Measurements from ENCODE around the gene TMEM248. TPM values are rescaled to one million over a fixed set of nuclear protein-coding genes. Genes with fewer than 3 reads are reported as not detected.
"Not testable (repeated sequence)": the region's sequence is repeated elsewhere in the genome, so short reads cannot be mapped to it uniquely, and the experiment has no call there.

TMEM248 gene
- total RNA-seq, 2 experiments from 2014 or later: 67.2 to 70.3 TPM

DNA sequence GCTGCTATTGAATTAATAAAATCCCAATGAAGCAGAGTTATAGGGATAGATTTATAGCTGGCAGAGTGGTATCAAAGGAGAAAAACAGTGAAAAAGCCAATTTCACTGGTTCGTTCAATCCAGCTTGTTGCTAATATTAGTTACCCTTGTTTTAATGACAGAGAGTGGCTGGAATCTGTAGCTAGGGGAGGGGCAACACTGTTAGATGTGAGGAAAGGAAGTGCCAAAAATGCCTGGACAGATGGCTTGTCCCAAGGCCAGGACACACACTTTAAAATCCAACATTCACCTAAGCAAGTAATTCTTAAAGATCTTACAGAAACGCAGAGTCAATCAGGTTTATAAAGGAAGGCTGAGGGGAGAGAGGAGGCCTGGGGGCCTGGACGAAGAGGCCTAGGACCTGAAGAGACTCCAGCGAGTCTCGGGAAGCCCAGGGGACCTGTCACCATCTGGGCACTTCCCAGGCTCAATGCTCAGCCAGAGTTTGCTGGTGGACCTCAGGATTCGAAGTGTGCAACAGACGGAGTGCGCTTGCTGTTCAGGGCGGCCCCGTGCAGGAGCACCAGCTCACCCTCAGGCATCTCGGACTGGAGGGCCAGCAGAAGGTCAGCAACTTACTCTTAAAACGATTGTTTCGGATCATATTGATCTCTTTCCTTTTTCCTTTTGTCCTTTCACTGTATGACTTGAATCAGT lies 36.7 kb downstream of the TMEM248 start:
- Mint-ChIP-seq H3K27me3 (no peaks in the 10 kb centered on the region), H3K4me1 (ENCODE audit: low read depth) (no peaks in the 10 kb centered on the region), H3K9me3 (no peaks in the 10 kb centered on the region), H3K4me3 (no peak overlapping the region), H3K36me3 (peaks cover 17% of the 10 kb centered on the region), H3K27ac (no peak overlapping the region)
- DNase-seq: no peak
- intact Hi-C loops (cut with micrococcal nuclease): no loop called here
- CTCF ChIA-PET: no interaction called here
- POLR2A ChIA-PET: no interaction called here

- Mint-ChIP-seq H3K9me3 (no peaks in the 10 kb centered on the region), H3K4me3 (no peak overlapping the region), H3K27me3 (no peaks in the 10 kb centered on the region), H3K4me1 (ENCODE audit: low read depth) (no peaks in the 10 kb centered on the region), H3K36me3 (peaks cover 14% of the 10 kb centered on the region), H3K27ac (no peak overlapping the region)
- ChIA-PET POLR2A (no interaction called here), CTCF (no interaction called here)
- DNase-seq: no peak
- intact Hi-C loops (cut with micrococcal nuclease): no loop called here
These were observed 37.7 kb downstream of the TMEM248 start for GRCh38 chr7:66958538-66959350.

GRCh38 chr7:66960192-66960591 lies 39.2 kb downstream of the TMEM248 start:
- Mint-ChIP-seq H3K9me3 (no peaks in the 10 kb centered on the region), H3K27me3 (no peaks in the 10 kb centered on the region), H3K36me3 (peaks cover 14% of the 10 kb centered on the region), H3K27ac (no peak overlapping the region), H3K4me1 (ENCODE audit: low read depth) (no peaks in the 10 kb centered on the region), H3K4me3 (no peak overlapping the region)
- no peak for DNase-seq
- CTCF ChIA-PET: no interaction called here
- intact Hi-C loops (cut with micrococcal nuclease): no loop called here
- POLR2A ChIA-PET: no interaction called here

- H3K4me3 Mint-ChIP-seq: no peak overlapping the region
- no peaks in the 10 kb centered on the region for H3K9me3 Mint-ChIP-seq
- H3K4me1 Mint-ChIP-seq (ENCODE audit: low read depth): no peaks in the 10 kb centered on the region
- ChIA-PET POLR2A (no interaction called here), CTCF (no interaction called here)
- peaks cover 13% of the 10 kb centered on the region for H3K36me3 Mint-ChIP-seq
- no peak overlapping the region for H3K27ac Mint-ChIP-seq
- DNase-seq: no peak
- intact Hi-C loops (cut with micrococcal nuclease): no loop called here
- H3K27me3 Mint-ChIP-seq: no peaks in the 10 kb centered on the region
These were observed 40.1 kb downstream of the TMEM248 start for GRCh38 chr7:66961096-66961495.

GRCh38 chr7:66964411-66964810 lies 43.4 kb downstream of the TMEM248 start:
- ChIA-PET POLR2A (no interaction called here), CTCF (no interaction called here)
- H3K27me3 Mint-ChIP-seq: no peaks in the 10 kb centered on the region
- intact Hi-C loops (cut with micrococcal nuclease): no loop called here
- no peaks in the 10 kb centered on the region for H3K9me3 Mint-ChIP-seq
- no peak overlapping the region for H3K4me3 Mint-ChIP-seq
- no peaks in the 10 kb centered on the region for H3K36me3 Mint-ChIP-seq
- DNase-seq: no peak
- H3K27ac Mint-ChIP-seq: no peak overlapping the region
- H3K4me1 Mint-ChIP-seq (ENCODE audit: low read depth): no peaks in the 10 kb centered on the region

DNA sequence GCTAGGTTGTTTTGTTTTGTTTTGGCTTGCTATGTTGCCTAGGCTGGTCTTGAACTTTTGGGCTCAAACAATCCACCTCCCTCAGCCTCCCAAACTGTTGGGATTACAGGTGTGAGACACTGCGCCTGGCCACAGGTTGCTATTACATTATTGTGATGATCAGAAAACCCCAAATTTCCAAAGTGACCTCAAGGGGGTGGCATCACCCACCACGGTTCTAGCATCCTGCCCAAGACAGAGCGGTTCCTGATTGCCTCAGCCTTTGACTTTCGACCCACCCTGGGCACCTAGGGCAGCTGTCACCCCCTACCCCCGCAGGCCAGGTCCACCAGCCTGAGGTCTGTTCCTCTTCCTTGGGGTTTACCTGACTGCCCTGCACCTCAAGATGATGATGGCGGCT lies 46.0 kb downstream of the TMEM248 start:
- POLR2A ChIA-PET: no interaction called here
- no peaks in the 10 kb centered on the region for H3K36me3 Mint-ChIP-seq
- no peaks in the 10 kb centered on the region for H3K27me3 Mint-ChIP-seq
- H3K9me3 Mint-ChIP-seq: no peaks in the 10 kb centered on the region
- CTCF ChIA-PET: interaction anchor here (0.7 kb wide), 1 partner anchor 40 kb away, joined by 3 read pairs; no protein-coding TSS in a partner anchor
- H3K4me1 Mint-ChIP-seq (ENCODE audit: low read depth): no peaks in the 10 kb centered on the region
- H3K27ac Mint-ChIP-seq: no peak overlapping the region
- intact Hi-C loops (cut with micrococcal nuclease): no loop called here
- no peak overlapping the region for H3K4me3 Mint-ChIP-seq
- no peak for DNase-seq

DNA sequence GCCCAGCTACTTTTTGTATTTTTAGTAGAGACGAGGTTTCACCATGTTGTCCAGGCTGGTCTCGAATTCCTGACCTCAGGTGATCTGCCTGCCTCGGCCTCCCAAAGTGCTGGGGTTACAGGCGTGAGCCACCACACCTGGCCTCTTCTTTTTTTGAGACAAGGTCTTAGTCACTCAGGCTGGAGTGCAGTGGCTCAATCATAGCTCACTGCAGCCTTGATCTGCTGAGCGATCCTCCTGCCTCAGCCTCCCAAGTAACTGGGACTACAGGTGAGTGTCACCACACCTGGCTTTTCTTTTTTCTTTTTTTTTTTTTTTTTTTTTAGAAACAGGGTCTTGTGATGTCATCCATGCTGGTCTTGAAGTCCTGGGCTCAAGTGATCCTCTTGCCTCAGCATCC lies 48.0 kb downstream of the TMEM248 start:
- H3K27ac Mint-ChIP-seq; H3K36me3 Mint-ChIP-seq; DNase-seq; H3K9me3 Mint-ChIP-seq; intact Hi-C loops (cut with micrococcal nuclease); CTCF ChIA-PET; H3K4me1 Mint-ChIP-seq (ENCODE audit: low read depth); H3K27me3 Mint-ChIP-seq; H3K4me3 Mint-ChIP-seq: not testable (repeated sequence)
- POLR2A ChIA-PET: interaction anchor here (0.6 kb wide), 1 partner anchor 48 kb away, joined by 3 read pairs; no protein-coding TSS in a partner anchor

- H3K27me3 Mint-ChIP-seq: no peaks in the 10 kb centered on the region
- no peak for DNase-seq
- H3K9me3 Mint-ChIP-seq: no peaks in the 10 kb centered on the region
- ChIA-PET CTCF (no interaction called here), POLR2A (no interaction called here)
- H3K4me1 Mint-ChIP-seq (ENCODE audit: low read depth): no peaks in the 10 kb centered on the region
- intact Hi-C loops (cut with micrococcal nuclease): no loop called here
- H3K36me3 Mint-ChIP-seq: no peaks in the 10 kb centered on the region
- H3K4me3 Mint-ChIP-seq: no peak overlapping the region
- H3K27ac Mint-ChIP-seq: no peak overlapping the region
These were observed 49.3 kb downstream of the TMEM248 start for GRCh38 chr7:66970310-66970709.

GRCh38 chr7:66974986-66975590 lies 54.1 kb downstream of the TMEM248 start:
- CTCF ChIA-PET: no interaction called here
- POLR2A ChIA-PET: no interaction called here
- intact Hi-C loops (cut with micrococcal nuclease): no loop called here
- Mint-ChIP-seq H3K27ac (no peak overlapping the region), H3K4me3 (no peak overlapping the region), H3K9me3 (peaks cover 10% of the 10 kb centered on the region), H3K4me1 (ENCODE audit: low read depth) (no peaks in the 10 kb centered on the region), H3K36me3 (no peaks in the 10 kb centered on the region), H3K27me3 (no peaks in the 10 kb centered on the region)
- no peak for DNase-seq

- H3K4me3 Mint-ChIP-seq; H3K36me3 Mint-ChIP-seq; H3K27me3 Mint-ChIP-seq; POLR2A ChIA-PET; H3K27ac Mint-ChIP-seq; intact Hi-C loops (cut with micrococcal nuclease); CTCF ChIA-PET; DNase-seq; H3K4me1 Mint-ChIP-seq (ENCODE audit: low read depth): not testable (repeated sequence)
- peaks cover 20% of the 10 kb centered on the region for H3K9me3 Mint-ChIP-seq
These were observed 57.3 kb downstream of the TMEM248 start for GRCh38 chr7:66978312-66978711.

- H3K36me3 Mint-ChIP-seq; H3K4me3 Mint-ChIP-seq; H3K27ac Mint-ChIP-seq; POLR2A ChIA-PET; H3K27me3 Mint-ChIP-seq; H3K4me1 Mint-ChIP-seq (ENCODE audit: low read depth); intact Hi-C loops (cut with micrococcal nuclease); DNase-seq: not testable (repeated sequence)
- H3K9me3 Mint-ChIP-seq: peaks cover 20% of the 10 kb centered on the region
- CTCF ChIA-PET: interaction anchor here (0.7 kb wide), 1 partner anchor 663 kb away, joined by 3 read pairs; no protein-coding TSS in a partner anchor
These were observed 58.0 kb downstream of the TMEM248 start for GRCh38 chr7:66979013-66979412.

DNA sequence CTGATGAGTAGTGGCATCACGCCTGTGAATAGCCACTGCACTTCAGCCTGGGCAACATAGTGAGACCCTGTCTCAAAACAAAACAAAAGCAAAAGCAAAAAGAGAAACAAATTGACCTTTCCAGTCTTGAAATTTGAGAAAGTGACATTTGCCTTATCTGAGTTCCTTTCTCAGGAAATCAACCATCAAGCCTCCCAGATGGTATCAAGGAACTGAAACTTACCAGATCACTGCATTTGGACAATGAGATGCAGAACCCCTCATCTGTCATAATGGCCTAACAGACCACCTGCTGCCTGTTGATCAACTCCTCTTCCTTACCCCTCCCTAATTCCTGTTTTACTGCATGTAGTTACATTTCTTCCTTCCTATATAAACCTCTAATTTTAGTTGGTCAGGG lies 59.3 kb downstream of the TMEM248 start:
- intact Hi-C loops (cut with micrococcal nuclease): not testable (repeated sequence)

More for the DNA sequence above, 59.3 kb downstream of the TMEM248 start:
- H3K27ac Mint-ChIP-seq; DNase-seq; H3K4me3 Mint-ChIP-seq; H3K36me3 Mint-ChIP-seq; H3K4me1 Mint-ChIP-seq (ENCODE audit: low read depth); H3K27me3 Mint-ChIP-seq; POLR2A ChIA-PET; CTCF ChIA-PET: not testable (repeated sequence)
- peaks cover 20% of the 10 kb centered on the region for H3K9me3 Mint-ChIP-seq

Measured in activated CD4-positive, alpha-beta memory T cell treated with anti-CD3 and anti-CD28 coated beads for 36 hours (primary cell).